Fibroblast of skin of scalp (primary cell): ENCODE measurements around the gene VPS13D.

Experiments used
- DNase-seq: peaks from one replicate; pipeline ENCODE4 v3.0.0-alpha.2; 2013

Gene VPS13D

GRCh38 chr1:12475101-12475500, 245.3 kb downstream of the VPS13D start:
- DNase-seq, result no peak

GRCh38 chr1:12475530-12475934, 245.7 kb downstream of the VPS13D start:
- no peak for DNase-seq

- DNase-seq, result no peak
Observed at GRCh38 chr1:12475947-12476346, 246.1 kb downstream of the VPS13D start.

GRCh38 chr1:12477314-12477713, 247.5 kb downstream of the VPS13D start:
- no peak for DNase-seq

GRCh38 chr1:12477936-12478611, 248.2 kb downstream of the VPS13D start:
- peak; percentile 97 for DNase-seq

- no peak for DNase-seq
Observed at GRCh38 chr1:12478612-12478985, 248.8 kb downstream of the VPS13D start.

GRCh38 chr1:12479311-12479710, 249.5 kb downstream of the VPS13D start:
- no peak for DNase-seq

GRCh38 chr1:12480041-12480440, 250.2 kb downstream of the VPS13D start:
- DNase-seq, result no peak

- peak; percentile 85 for DNase-seq
Observed at GRCh38 chr1:12480748-12481362, 251.0 kb downstream of the VPS13D start.

GRCh38 chr1:12481928-12482327, 252.1 kb downstream of the VPS13D start:
- DNase-seq, result no peak

- no peak for DNase-seq
Observed at GRCh38 chr1:12482988-12483387, 253.2 kb downstream of the VPS13D start.

- peak; percentile 72 for DNase-seq
Observed at GRCh38 chr1:12485231-12486058, 255.6 kb downstream of the VPS13D start.

GRCh38 chr1:12486059-12486341, 256.2 kb downstream of the VPS13D start:
- no peak for DNase-seq

- DNase-seq, result peak; percentile 84
Observed at GRCh38 chr1:12486401-12487005, 256.7 kb downstream of the VPS13D start.

GRCh38 chr1:12487520-12487919, 257.7 kb downstream of the VPS13D start:
- DNase-seq, result no peak

GRCh38 chr1:12488666-12489354, 259.0 kb downstream of the VPS13D start:
- no peak for DNase-seq

- no peak for DNase-seq
Observed at GRCh38 chr1:12490532-12491142, 260.8 kb downstream of the VPS13D start.

- peak; percentile 80 for DNase-seq
Observed at GRCh38 chr1:12491656-12492055, 261.8 kb downstream of the VPS13D start.

GRCh38 chr1:12495725-12496124, 265.9 kb downstream of the VPS13D start:
- DNase-seq, result no peak

- DNase-seq, result no peak
Observed at GRCh38 chr1:12496154-12496961, 266.5 kb downstream of the VPS13D start.

- DNase-seq, result peak; percentile 56
Observed at GRCh38 chr1:12499539-12500240, 269.9 kb downstream of the VPS13D start.
